HG03066 (cell line): ENCODE measurements around the gene SLC38A3.
A peak's percentile ranks its signal among the peaks of the same experiment; 100 is the strongest.
"Not testable (repeated sequence)": the region's sequence is repeated elsewhere in the genome, so short reads cannot be mapped to it uniquely, and the experiment has no call there.

Source experiments
- ATAC-seq: cut with Tn5 transposase; IDR thresholded peaks from one replicate; pipeline ENCODE4 v1.9.1; 2021; ENCODE audit warnings: low read depth; ENCODE audit not compliant: unreplicated experiment

The SLC38A3 gene

DNA sequence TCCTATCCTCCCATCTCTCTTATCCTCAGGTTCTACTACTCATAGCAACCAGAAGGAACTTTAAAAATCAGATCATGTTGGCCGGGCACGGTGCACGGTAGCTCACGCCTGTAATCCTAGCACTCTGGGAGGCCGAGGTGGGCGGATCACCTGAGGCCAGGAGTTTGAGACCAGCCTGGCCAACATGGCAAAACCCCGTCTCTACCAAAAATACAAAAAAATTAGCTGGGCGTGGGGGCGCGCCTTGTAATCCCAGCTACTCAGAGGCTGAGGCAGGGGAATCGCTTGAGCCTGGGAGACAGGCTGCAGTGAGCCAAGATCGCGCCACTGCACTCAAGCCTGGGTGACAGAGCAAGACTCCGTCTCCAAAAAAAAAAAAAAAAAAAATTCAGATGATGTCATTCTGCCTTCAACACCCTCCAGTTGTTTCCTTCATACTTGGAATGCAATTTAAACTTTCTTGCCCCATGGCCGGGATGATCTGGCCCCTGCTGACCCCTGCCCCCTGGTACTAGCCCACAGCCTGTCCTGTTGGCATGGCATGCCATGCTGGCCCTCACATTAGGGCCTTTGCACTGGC, 23.2 kb downstream of the SLC38A3 start:
- not testable (repeated sequence) for ATAC-seq

DNA sequence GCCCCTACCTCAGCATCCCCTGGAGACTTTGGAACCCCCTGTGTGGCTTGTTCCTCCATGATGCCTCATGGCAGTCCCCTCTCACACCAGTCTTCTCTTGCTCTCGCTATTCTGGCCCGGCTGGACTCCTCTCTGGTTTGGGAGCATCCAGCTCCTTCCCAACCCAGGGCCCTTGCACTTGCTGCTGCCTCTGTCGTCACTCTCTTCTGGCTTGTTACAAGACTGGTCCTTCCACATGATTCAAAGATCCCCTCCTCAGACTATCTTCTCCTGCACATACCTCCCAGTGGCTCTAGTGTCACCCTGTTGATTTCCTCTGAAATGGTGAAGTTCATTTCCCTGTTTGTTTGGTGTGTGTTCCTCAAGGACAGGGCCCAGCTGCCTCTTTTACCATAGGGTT, 24.4 kb downstream of the SLC38A3 start:
- ATAC-seq = no peak

DNA sequence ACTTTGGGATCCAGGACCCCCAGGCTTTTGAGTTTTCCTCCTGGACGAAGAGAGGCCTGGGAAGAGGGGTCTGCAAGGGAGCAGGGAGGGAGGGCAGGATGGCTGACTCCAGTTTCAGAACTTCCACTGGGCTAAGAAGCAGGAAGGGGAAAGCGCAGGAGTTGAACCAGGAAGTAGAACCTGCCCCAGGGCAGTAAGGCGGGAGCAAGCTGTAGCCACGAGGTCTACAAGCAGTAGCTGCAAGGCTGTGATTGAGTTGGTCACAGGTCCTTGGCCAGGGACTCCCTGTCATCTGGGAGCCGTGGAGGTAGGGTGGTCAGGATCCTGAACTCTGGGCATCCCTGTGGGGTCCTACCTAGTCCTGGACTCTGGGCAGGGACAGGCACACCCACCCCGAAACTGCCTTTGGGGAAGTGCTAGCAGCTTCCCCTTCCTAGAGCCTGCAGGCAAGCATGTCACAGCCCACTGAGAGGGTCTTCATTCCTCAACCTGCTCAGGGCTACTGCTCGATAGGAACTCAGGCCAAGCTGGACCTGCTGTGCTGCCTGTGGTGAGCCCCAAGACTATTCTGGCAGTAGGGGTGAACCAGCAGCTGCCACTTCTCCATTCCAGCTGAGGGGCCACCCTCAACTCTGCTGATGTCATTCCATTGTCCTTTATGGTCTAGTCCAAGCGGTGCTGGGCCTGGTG, 25.2 kb downstream of the SLC38A3 start:
- no peak for ATAC-seq

DNA sequence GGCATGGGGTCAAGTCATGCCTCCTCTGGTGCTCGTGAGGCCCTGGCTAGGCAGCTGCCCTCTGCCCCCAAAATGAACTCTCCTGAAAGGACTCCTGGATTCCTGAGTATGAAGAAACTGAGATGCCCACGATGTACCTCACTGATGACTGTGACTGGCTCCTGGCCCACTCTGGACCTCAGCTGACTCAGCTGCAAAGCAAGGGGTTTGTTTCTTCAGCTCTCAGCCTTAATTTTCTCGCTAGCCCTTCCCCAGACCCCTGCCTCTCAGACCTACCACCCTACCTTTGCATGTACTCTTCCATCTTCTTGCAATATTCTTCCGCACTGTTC, 25.7 kb downstream of the SLC38A3 start:
- no peak for ATAC-seq

DNA sequence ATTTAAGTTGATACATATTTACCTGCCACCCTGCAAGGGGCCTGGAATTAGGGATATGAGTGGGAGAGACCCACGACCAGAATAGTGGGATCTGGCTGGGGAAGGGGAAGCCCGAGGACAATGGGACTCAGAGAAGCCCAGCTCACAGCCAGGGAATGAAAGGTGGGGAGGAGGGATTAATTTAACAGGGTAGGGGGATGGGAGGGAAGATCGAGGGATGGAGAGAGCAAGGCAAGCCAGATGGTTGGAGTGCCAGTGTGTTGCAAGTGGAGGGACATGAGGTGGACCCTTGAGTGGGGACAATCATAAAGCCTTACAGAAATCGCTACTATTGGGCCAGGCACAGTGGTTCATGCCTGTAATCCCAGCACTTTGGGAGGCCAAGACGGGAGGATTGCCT, 26.5 kb downstream of the SLC38A3 start:
- no peak for ATAC-seq

DNA sequence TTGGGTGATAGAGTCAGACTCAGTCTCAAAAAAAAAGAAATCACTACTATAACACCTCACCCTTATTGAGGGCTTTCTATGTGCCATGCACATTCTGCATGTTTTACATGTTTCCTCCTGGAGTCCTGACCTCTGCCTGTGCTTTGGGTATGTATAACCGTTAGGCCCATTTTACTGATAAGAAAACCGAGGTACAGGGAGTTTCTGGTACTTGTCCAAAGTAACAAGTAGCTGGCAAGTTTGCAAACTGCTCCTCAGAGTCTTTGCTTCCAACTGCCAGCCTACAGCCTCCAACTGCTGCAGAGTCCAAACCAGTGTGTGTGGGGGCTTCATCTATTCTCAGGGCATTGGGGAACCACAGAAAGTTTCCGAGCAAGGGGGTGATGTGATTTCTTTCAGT, 27.2 kb downstream of the SLC38A3 start:
- ATAC-seq = no peak

DNA sequence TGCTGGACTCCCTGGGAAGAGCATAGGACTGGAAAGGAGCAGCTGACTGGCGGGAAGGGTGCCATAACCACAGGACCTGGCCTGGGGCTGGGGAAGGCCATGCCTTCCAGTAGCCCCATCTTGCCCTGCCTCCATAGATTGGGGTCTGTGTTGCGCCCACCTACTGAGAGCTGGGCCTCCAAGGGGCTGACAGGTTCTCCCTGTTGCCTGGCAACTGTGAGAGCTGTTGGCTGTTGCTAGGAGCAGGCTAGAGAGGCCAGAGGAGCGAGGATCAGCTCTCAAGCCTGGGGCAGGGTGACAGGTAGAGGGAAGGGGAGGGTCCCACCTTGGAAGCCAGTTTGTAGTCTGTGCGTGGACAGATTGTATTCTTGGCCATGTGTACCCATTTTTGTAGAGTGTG, 28.1 kb downstream of the SLC38A3 start:
- no peak for ATAC-seq

DNA sequence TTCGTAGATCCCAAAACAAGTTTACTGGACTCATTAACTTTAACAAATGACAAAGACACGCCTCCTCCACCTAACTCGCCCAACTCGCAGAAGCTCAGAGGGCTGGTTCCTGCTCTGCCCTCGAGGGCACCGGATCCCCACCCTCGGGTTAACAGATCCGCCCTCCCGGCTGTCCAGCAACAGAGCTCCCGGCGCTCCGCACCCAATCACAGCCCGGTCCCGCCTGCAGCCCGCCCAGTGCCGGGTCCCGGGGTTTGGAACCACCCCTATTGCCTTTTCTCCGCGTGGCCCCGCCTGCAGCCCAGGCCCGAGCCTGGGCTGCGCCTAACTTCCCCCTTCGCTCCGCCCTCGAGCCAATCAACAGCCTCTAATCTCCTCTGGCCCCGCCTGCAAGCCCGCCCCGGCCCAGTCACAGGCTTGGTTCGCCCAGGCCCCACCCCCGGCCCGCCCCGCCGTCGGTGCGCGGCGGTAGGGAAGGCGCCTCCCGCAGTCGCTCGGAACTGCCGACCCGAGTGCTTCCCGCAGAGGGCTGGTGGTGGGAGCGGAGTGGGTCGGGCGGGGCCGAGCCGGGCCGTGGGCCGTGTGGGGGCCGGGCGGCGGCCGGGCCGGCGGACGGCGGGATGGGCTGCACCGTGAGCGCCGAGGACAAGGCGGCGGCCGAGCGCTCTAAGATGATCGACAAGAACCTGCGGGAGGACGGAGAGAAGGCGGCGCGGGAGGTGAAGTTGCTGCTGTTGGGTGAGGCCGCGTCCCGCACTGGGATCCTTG, 30.8 kb downstream of the SLC38A3 start, which contains the start of gene GNAI2:
Gene GNAI2 (plus strand): TSS at position 489 of the 768 bp plus-strand sequence. CDS start 132 bp downstream, at position 621.
- ATAC-seq = peak; percentile 93

DNA sequence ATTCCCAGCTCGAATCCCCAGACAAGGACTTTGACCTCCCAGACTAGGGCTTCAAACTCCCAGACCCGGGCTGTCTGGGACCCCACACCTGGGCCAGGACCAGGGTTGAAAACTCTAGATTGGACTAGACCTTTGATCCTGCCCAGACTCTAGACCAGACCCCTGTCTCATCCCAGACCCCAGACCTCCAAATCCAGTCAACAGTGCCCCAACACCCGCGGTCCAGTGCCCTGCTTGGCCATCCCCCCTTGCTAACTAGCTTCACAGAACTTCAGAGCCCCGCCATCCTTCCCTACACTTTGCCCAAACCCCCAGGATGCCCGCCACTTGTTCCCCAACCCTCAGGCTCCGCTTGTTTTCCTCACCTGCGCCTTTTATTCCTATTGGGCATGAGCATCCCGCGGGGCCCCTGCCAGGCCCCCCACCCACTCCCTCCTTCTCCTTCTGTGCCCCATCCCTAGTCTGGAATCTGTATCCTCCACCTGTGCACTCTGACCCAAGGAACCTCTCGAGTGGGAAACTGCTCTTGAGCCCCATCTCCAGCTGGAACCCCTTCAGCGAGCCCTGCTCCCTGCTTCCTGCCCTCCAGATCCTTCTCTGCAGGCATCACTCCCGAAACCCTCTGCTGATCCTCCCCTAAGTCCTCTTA, 31.5 kb downstream of the SLC38A3 start:
- ATAC-seq = no peak

DNA sequence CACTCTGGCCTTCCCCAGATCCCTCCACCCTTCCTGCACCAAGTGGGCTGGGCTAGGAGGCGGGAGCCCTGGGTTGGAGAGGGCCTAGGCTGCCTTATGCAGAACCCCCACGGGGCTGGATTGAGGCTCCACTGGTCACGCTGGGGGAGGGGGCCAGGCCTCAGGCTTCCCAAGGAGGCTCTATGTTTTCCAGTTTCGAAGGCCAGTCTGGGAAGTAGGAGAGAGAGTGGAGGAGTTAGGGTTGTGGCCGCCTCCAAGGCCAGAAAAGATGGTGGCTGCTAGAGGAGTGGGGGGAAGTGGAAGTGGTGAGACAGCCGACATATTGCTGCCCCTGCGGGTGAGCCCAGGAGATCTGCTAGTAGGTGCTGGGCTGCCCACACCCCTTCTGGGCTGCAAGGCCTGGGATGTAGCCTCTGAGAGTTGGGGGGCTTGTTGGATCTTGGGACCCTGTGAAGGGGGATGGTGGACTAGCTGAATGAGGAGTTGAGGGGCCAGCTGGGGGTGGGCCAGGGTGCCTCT, 32.1 kb downstream of the SLC38A3 start:
- no peak for ATAC-seq

DNA sequence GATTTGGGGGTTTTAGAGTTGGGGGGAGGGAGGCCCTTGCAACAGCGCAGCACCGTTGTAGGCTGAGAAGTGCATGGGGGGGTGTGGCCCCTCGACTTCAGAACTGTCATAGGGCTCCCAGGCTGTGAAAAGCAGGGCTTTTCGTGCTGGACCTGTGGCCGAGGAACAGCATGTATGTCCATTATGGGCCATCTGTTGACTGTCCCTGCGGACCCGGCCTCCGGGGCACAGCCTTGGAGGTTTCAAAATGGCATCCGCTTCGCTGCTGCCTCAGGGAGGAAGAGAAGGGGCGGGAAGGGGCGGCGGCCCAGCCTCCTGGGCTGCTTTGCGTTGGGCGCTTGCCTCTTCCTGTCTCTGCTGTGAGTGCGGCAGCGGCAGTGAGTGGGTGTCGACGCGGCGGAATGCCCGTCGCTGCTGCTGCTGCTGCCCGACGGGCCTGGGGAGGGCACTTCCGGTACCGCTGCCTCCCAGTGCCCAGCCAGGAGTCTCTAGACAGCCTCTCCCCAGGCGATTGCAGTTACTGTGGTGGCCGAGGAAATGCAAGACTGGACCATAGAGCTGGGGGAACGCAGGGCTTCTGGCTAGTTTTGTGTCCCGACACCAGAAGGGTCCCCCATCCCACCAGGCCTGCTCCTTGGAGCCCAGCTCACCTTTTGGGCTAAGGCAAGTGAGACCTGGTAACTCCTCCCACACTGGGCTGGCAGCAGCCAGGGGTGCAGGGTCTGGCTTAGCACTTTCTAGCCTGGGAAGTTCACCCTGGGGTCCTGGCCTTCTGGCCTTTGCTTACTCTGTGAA, 32.9 kb downstream of the SLC38A3 start:
- ATAC-seq = no peak

DNA sequence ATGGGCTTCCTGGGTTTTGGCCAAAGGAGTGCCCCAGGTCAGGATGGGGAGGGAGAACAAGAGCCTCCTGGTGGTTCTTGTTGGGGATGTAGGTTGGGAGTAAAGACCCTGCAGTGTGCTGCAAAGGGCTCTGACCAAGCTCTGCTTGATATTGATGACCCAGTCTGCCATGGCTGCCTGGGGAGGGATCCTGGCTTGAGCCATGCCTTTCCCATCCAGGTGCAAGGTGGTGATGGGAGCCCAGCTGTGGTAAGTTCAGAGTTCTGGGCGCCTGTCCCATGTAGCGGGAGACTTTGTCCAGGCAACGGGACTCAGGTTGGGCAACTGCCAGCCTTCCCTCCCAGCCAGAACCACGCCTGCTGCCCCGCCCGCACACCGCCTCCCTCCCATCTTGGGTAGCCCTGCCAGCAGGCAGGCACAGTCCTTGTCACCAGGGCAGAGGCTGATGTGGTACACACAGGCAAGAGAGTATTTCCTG, 33.5 kb downstream of the SLC38A3 start:
- ATAC-seq = no peak

DNA sequence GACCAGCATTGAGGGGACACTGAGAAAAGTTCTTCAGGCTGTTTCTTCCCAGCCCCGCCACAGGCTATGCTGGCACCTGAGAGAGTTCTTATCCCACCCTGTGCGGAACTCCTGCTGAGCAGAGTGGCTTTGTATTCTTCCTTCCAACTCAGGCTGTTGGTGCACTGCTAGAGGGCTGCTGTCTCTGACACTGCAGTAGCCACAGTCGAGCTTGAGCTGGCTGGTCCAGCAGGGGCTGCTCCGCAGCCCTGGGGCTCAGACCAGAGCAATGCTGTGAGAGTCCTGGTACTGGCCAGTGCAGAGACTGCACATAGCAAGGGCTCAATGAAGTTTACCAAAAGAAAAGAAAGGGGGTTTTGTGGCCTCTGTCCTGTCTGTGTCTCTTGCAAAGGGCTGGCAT, 34.6 kb downstream of the SLC38A3 start:
- ATAC-seq = no peak

DNA sequence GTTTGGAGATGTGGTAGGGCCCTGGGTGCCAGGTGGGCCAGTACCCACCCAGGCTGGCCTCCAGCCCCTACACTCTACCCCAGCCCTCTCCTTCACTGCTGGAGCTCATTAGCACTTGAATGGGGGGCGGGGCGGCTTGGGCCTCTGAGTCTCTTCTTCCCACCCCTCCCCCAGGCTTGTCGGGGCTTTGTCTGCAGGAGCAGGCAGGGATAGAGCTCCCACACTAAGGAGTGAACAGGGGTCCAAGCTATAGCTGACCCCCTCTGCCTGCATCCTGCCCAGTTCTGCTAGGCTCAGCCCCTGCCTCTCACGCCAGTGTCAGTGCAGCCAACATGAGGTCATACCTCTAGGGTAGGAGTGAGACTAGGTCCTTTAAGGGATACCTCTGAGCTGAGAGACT, 36.1 kb downstream of the SLC38A3 start:
- no peak for ATAC-seq

DNA sequence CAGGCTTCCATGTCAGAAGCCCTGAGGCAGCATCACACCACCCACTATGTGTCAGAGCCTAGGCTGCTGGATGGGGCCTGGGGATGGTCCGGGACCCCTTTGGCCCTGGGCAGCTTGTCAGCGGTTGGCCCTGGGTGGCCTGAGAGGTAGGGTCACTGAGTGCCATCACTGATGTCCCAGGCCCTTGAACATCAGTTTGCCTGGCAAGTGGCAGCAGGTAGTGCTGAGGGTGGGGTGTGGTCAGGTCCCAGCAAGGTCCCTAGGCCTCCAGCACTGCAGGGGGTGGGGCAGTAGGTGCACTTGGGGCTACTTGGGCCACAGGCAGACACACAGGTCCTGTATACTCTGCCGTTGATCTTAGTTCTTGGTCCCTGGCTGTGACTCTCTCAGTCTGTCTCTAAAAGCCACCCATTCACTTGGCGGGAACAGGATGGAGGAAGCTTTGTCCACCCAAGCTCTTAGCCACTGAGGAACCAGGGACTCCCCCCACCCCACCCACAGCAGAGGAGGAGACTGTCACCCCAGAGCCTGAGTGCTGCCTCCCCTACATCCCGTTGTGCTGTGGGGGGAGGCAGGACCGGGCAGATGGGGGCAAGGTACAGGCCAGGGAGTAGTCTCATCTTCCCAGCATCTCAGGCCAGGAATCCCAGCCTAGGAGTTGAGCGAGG, 36.8 kb downstream of the SLC38A3 start:
- no peak for ATAC-seq

DNA sequence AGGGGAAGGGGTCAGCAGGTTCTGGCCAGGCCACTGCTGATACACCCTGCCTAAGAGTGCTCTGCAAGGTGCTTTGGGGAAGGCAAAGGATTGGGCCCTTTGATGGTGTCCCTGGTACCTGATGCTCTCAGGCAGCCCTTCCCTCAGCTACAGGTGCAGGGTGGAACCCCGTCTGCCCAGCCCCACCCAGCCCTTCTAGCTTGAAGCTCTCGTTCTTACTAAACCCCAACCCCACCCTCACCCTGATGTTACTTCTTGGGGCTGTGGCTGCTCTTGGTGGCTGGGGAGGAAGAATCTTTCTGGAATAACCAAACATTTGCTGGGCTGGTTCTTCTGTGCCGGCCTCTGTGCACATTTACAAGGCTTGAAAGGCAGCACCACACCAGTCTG, 37.3 kb downstream of the SLC38A3 start:
- ATAC-seq = no peak

DNA sequence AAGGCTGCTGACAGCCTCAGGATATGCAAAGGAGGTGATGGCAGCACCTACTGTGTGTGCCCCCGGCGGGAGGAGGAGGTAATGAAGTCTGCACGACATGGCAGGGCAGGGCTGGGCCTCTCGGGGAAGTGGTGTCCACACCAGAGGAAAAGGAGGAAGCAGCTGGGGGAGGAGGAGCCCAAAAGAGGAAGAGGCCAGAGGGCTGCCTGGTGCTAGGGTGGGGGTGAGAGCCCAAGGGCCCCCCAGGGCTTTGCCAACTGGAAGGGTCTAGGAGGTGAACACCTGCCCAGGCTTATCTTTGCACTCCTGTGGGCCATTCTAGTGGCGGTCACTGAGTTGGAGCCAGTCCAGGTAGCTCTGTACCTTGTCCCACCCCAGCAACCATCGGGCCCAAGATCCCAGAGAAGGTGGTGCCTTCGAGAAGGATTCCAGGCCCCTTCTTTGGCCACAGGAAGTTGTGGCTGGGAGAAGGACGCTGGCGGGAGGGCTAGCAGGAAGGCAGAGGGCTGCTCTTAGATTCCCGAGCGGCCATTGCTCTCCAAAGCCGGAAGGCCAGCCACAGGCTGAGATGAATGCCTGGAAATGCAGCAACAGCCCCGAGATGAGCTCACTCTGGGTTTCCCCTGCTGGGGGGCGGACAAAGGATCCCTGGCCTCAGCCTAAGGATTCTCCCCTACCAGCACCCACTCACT, 37.9 kb downstream of the SLC38A3 start:
- no peak for ATAC-seq

DNA sequence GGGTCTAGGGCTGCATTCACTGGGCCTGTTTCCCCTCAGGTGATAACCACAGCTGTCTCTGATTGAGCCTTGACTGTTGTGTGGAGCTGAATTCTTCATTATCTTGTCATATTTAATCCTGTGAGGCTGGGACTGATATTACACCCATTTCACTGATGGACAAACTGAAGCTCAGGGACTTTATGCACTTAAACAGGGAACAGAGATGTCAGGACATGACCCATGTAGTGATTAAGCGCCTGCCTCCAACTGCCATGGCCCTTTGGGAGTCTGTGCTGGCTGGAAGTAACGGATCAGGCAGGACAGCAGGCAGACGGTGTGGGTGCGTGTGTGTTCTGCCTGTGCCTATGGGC, 38.4 kb downstream of the SLC38A3 start:
- ATAC-seq = no peak

DNA sequence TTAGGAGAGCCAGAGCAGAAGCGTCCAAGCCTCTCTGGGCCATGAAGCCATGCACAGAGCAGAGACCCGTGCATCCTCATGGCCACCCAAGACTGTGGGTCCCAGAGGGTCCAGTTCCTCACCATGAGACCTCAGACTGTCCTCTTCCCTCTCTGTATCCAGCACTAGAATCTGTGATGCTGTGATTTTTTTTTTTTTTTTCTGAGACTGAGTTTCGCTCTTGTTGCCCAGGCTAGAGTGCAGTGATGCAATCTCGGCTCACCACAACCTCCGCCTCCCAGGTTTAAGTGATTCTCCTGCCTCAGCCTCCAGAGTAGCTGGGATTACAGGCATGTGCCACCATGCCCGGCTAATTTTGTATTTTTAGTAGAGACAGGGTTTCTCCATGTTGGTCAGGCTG, 39.7 kb downstream of the SLC38A3 start:
- not testable (repeated sequence) for ATAC-seq
